ENCODE data around the gene TMPRSS7. TPM values are rescaled to one million over a fixed set of nuclear protein-coding genes. Genes with fewer than 3 reads are reported as not detected.

The TMPRSS7 gene
- total and polyA plus RNA-seq, 2 of the 8 experiments (the other 6 are each of a cell fraction or from before 2014, with no cell fraction given): not detected

GRCh38 chr3:112027826-112028225 is 6.7 kb upstream of the TMPRSS7 start:
- H3K9ac ChIP-seq (replicated peaks in 1 of 4; ENCODE audit: extremely low read depth in 1 of 4, low read depth in 3 of 4, low read length in 3 of 4): peak overlapping the region in 1 of 4 experiments; percentile 61; a peak in 1 of 7 replicates
- no peak overlapping the region for H3K23ac ChIP-seq (ENCODE audit: insufficient read length)
- H3K4ac ChIP-seq (replicated peaks; ENCODE audit: insufficient read length, low read depth, low read length): no peak overlapping the region
- no peak overlapping the region for H3K56ac ChIP-seq (replicated peaks; ENCODE audit: insufficient read length, low read depth, low read length)
- no peaks in the 10 kb centered on the region for H3K79me1 ChIP-seq (ENCODE audit: low read depth, low read length)
- H4K5ac ChIP-seq (ENCODE audit: insufficient read length, low read depth, low read length): no peak overlapping the region
- H3K9me3 ChIP-seq (ENCODE audit: insufficient read depth in 2 of 2, low read depth in 1 of 2, low read length in 1 of 2): peaks cover 4 to 7% of the 10 kb centered on the region in 2 experiments
- H2BK15ac ChIP-seq (ENCODE audit: low read length): no peak overlapping the region
- no peak overlapping the region for H3K4me2 ChIP-seq (ENCODE audit: insufficient read depth in 1 of 2, low read depth in 2 of 2, low read length in 2 of 2)
- no peaks in the 10 kb centered on the region for H3K4me1 ChIP-seq (replicated peaks in 1 of 4; ENCODE audit: control insufficient read depth in 3 of 4, insufficient read depth in 4 of 4, low read length in 3 of 4)
- DNase-seq (ENCODE audit: low read depth in 1 of 2, low spot score in 2 of 2) (no peak), FAIRE-seq (no peak)
- ChIA-PET POLR2A (ENCODE audit: partially characterized antibody) (no interaction called here), CTCF (ENCODE audit: partially characterized antibody) (interaction anchor here (1.2 to 2.6 kb wide), 2 partner anchors 15 to 45 kb away, joined by 3 to 5 read pairs; no protein-coding TSS in a partner anchor)
- no peak overlapping the region for H2BK20ac ChIP-seq (ENCODE audit: low read length)
- no peak overlapping the region for H2BK5ac ChIP-seq (ENCODE audit: low read depth, low read length)
- no peaks in the 10 kb centered on the region for H3K79me2 ChIP-seq (ENCODE audit: control insufficient read depth in 1 of 2, insufficient read depth in 2 of 2, low read length in 2 of 2)
- no peak overlapping the region for H2BK12ac ChIP-seq (ENCODE audit: low read depth, low read length)
- H4K91ac ChIP-seq (replicated peaks; ENCODE audit: insufficient read length, low read length): no peak overlapping the region
- no peak overlapping the region for H2BK120ac ChIP-seq (replicated peaks; ENCODE audit: low read depth, low read length)
- H3K4me3 ChIP-seq (ENCODE audit: extremely low read depth in 1 of 4, insufficient read depth in 2 of 4, low read depth in 3 of 4, low read length in 4 of 4): no peak overlapping the region
- H3K23me2 ChIP-seq (ENCODE audit: low read depth, low read length): no peaks in the 10 kb centered on the region
- no peak overlapping the region for H3K14ac ChIP-seq (ENCODE audit: insufficient read length)
- 96% methylated on average over 4 of the region's 4 CpGs; no CpG with 5 or more reads in 1 of the 2 experiments for WGBS, 2 experiments (ENCODE audit: extremely low coverage in 1 of 2, insufficient coverage in 1 of 2, insufficient read length in 1 of 2, insufficient replicate concordance in 2 of 2, low coverage in 1 of 2, low lambda C conversion rate in 2 of 2, missing lambda C conversion rate in 1 of 2)
- TF ChIP-seq KDM5A (IDR thresholded peaks at IDR 0.05; ENCODE audit: low read length) (no peak), SIX5 (IDR thresholded peaks at IDR 0.05; ENCODE audit: low read depth, low read length) (no peak), BRCA1 (IDR thresholded peaks at IDR 0.05; ENCODE audit: low read depth, low read length) (no peak), POLR2AphosphoS5 (IDR thresholded peaks at IDR 0.05; ENCODE audit: low read depth, low read length) (no peak)
- no peak overlapping the region for H3K18ac ChIP-seq (ENCODE audit: extremely low read depth, low read length)
- H4K8ac ChIP-seq (ENCODE audit: extremely low read depth, insufficient read depth, low read length): no peak overlapping the region
- H3K27ac ChIP-seq (ENCODE audit: low read depth, low read length): no peak overlapping the region
- no peaks in the 10 kb centered on the region for H3K27me3 ChIP-seq (replicated peaks in 1 of 4; ENCODE audit: control insufficient read depth in 3 of 4, extremely low read depth in 1 of 4, insufficient read depth in 3 of 4, low read length in 3 of 4)
- no peak overlapping the region for H2AK5ac ChIP-seq (ENCODE audit: low read depth, low read length)
- H4K20me1 ChIP-seq (replicated peaks in 1 of 2; ENCODE audit: control insufficient read depth in 1 of 2, insufficient read depth in 2 of 2, low read length in 2 of 2): no peaks in the 10 kb centered on the region
- no peaks in the 10 kb centered on the region; a peak in 1 of 8 replicates for H3K36me3 ChIP-seq (ENCODE audit: control insufficient read depth in 2 of 4, insufficient read depth in 4 of 4, low read length in 3 of 4)
- no peak overlapping the region for H2AFZ ChIP-seq (ENCODE audit: low read length)
